Activated CD4-positive, alpha-beta T cell treated with anti-CD3 and anti-CD28 coated beads, Interleukin-2, amount 10 ng/mL, durations not matched to agents 7 days and 5 days (primary cell): ENCODE data around the gene LRFN2. TPM values are rescaled to one million over a fixed set of nuclear protein-coding genes. Genes with fewer than 3 reads are reported as not detected.

Experiments
- CTCF ChIA-PET: fragments of 350-600 bp; sonication (Branson Sonifier 250); formaldehyde crosslinking; loops from one replicate; lab custom pipeline; 2021; ENCODE audit warnings: antibody characterized with exemption; lab: Charles Lee
- POLR2A ChIA-PET: fragments of 350-600 bp; sonication (Branson Sonifier 250); formaldehyde crosslinking; loops from one replicate; lab custom pipeline; 2021; ENCODE audit warnings: antibody characterized with exemption; lab: Charles Lee
- DNase-seq: peaks from one replicate; pipeline ENCODE4 v3.0.0-alpha.2; 2020
- H3K27ac Mint-ChIP-seq: one replicate; pipeline ENCODE4 v1.8.0; 2021; ENCODE audit warnings: mild to moderate bottlenecking, moderate library complexity, mixed read lengths
- H3K27me3 Mint-ChIP-seq: one replicate; pipeline ENCODE4 v1.8.0; 2021; ENCODE audit warnings: mixed read lengths
- H3K36me3 Mint-ChIP-seq: one replicate; pipeline ENCODE4 v1.8.0; 2021; ENCODE audit warnings: low read depth, mixed read lengths
- H3K4me1 Mint-ChIP-seq: one replicate; pipeline ENCODE4 v1.8.0; 2021; ENCODE audit warnings: mixed read lengths
- H3K4me3 Mint-ChIP-seq: one replicate; pipeline ENCODE4 v1.8.0; 2021; ENCODE audit warnings: mild to moderate bottlenecking, moderate library complexity, mixed read lengths
- H3K9me3 Mint-ChIP-seq: one replicate; pipeline ENCODE4 v1.8.0; 2021; ENCODE audit warnings: mixed read lengths
- total RNA-seq, 2 experiments: library from RNA; stranded (reverse); gene quantifications; one replicate each; pipeline ENCODE4 v1.2.3, GENCODE V29; 2021

The LRFN2 gene
- total RNA-seq, 2 experiments from 2014 or later = 0.08 to 0.25 TPM

GRCh38 chr6:40376113-40376650, 211.0 kb downstream of the LRFN2 start:
- peaks cover 21% of the 10 kb centered on the region for H3K9me3 Mint-ChIP-seq
- ChIA-PET CTCF (no interaction called here), POLR2A (no interaction called here)
- DNase-seq = no peak
- H3K4me1 Mint-ChIP-seq = peaks cover 20% of the 10 kb centered on the region
- H3K27ac Mint-ChIP-seq = no peak overlapping the region
- H3K27me3 Mint-ChIP-seq = no peaks in the 10 kb centered on the region
- no peak overlapping the region for H3K4me3 Mint-ChIP-seq
- peaks cover 19% of the 10 kb centered on the region for H3K36me3 Mint-ChIP-seq

DNA sequence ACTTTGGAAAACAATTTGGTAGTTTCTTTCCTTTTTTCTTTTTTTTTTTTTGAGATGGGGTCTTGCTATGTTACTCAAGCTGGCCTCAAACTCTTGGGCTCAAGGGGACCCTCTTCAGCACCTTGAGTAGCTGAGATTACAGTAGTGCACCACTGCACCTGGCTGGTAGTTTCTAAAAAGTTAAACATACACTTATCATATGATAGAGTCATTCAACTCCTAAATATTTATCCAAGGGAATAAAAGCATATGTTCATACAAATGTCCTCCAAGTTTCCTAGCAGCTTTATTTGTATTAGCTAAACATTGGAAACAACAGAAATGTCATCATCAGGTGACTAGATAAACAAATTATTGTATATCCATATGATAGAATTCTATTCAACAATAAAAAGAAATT, 213.9 kb downstream of the LRFN2 start:
- peaks cover 45% of the 10 kb centered on the region for H3K4me1 Mint-ChIP-seq
- ChIA-PET POLR2A (no interaction called here), CTCF (interaction anchor here (1.0 to 1.6 kb wide), 3 partner anchors 10 to 29 kb away, joined by 3 to 4 read pairs (median 3); no protein-coding TSS in a partner anchor)
- H3K4me3 Mint-ChIP-seq = no peak overlapping the region
- peaks cover 35% of the 10 kb centered on the region for H3K9me3 Mint-ChIP-seq
- no peak overlapping the region for H3K27ac Mint-ChIP-seq
- H3K27me3 Mint-ChIP-seq = no peaks in the 10 kb centered on the region
- peaks cover 39% of the 10 kb centered on the region for H3K36me3 Mint-ChIP-seq
- DNase-seq = no peak

- Mint-ChIP-seq H3K27ac (peak overlapping the region; percentile 76), H3K4me3 (no peak overlapping the region)
- POLR2A ChIA-PET = no interaction called here
Measured at GRCh38 chr6:40371621-40372020, 215.5 kb downstream of the LRFN2 start.

DNA sequence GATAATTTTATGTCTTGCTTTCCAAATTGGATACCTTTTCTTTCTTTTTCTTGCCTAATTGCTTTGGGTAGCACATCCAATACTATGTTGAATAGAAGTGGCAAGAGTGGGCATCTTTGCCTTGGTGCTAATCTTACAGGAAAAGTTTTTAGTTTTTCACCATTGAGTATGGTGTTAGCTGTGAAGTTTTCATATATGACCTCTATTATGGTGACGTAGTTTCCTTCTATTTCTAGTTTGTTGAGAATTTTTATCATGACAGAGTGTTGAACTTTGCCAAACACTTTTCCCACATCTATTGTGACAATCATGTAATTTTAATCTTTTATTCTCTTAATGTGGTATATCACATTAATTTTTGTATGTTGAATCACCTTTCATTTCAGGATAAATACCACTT, 216.1 kb downstream of the LRFN2 start:
- Mint-ChIP-seq H3K27ac (no peak overlapping the region), H3K36me3 (peaks cover 47% of the 10 kb centered on the region)
- POLR2A ChIA-PET = no interaction called here

More at GRCh38 chr6:40371621-40372020, 215.5 kb downstream of the LRFN2 start:
- Mint-ChIP-seq H3K27me3 (no peaks in the 10 kb centered on the region), H3K4me1 (peaks cover 48% of the 10 kb centered on the region), H3K36me3 (peaks cover 47% of the 10 kb centered on the region), H3K9me3 (peaks cover 36% of the 10 kb centered on the region)
- no peak for DNase-seq
- CTCF ChIA-PET = interaction anchor here (1.1 to 1.4 kb wide), 2 partner anchors 9 to 55 kb away, joined by 3 read pairs; no protein-coding TSS in a partner anchor

DNA sequence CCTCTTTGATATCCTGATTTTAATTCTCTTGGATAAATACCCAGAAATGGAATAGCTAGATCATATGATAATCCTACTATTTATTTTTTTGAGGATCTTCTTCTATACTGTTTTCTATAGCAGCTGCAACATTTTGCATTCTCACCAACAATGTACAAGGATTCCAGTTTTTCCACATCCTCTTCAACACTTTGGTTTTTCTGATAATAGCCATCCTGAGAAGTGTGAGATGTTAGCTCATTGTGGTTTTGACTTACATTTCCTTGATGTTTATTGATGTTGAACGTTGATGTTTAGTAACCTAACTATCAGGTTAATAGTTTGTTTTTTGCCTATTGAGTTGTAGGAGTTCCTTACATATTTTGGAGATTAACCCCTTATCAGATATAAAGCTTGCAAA, 217.3 kb downstream of the LRFN2 start:
- Mint-ChIP-seq H3K4me1 (peaks cover 43% of the 10 kb centered on the region), H3K9me3 (peaks cover 39% of the 10 kb centered on the region), H3K27ac (peak overlapping the region; percentile 75), H3K36me3 (peaks cover 44% of the 10 kb centered on the region), H3K27me3 (peaks cover 5% of the 10 kb centered on the region), H3K4me3 (peak overlapping the region; percentile 23)
- ChIA-PET POLR2A (interaction anchor here (0.5 kb wide), 1 partner anchor 137 kb away, joined by 3 read pairs; no protein-coding TSS in a partner anchor), CTCF (interaction anchor here (1.2 to 1.6 kb wide), 2 partner anchors 9 to 12 kb away, joined by 3 read pairs; no protein-coding TSS in a partner anchor)
- DNase-seq = no peak

More for the DNA sequence above, 216.1 kb downstream of the LRFN2 start:
- H3K9me3 Mint-ChIP-seq = peaks cover 36% of the 10 kb centered on the region
- H3K27me3 Mint-ChIP-seq = peaks cover 3% of the 10 kb centered on the region
- DNase-seq = no peak
- CTCF ChIA-PET = interaction anchor here (1.1 kb wide), 1 partner anchor 10 kb away, joined by 3 read pairs; no protein-coding TSS in a partner anchor
- no peak overlapping the region for H3K4me3 Mint-ChIP-seq
- H3K4me1 Mint-ChIP-seq = peaks cover 43% of the 10 kb centered on the region

GRCh38 chr6:40369042-40369441, 218.1 kb downstream of the LRFN2 start:
- CTCF ChIA-PET = interaction anchor here (1.6 kb wide), 1 partner anchor 11 kb away, joined by 3 read pairs; no protein-coding TSS in a partner anchor
- POLR2A ChIA-PET = no interaction called here
- Mint-ChIP-seq H3K36me3 (peaks cover 44% of the 10 kb centered on the region), H3K4me3 (no peak overlapping the region), H3K4me1 (peaks cover 44% of the 10 kb centered on the region), H3K9me3 (peaks cover 39% of the 10 kb centered on the region), H3K27ac (peak overlapping the region; percentile 4), H3K27me3 (peaks cover 8% of the 10 kb centered on the region)
- DNase-seq = no peak

DNA sequence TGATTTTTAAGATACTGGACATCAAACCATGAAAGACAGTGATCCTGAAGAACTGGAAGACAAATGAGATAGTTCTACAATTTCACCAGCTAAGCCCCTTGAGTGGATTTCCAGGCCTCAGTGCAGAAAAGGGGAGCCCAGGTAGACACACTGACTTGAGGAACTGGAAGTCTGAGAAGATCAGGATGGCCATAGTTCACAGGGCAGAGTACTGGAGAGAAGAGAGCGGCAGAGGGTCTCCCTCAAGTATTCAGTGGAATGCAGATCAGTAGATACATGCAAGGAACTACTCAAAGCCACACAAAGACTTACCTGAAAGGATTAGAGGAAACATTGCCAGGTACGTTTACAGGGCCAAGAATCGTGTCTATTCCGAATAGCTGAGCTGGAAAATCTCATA, 224.3 kb downstream of the LRFN2 start:
- Mint-ChIP-seq H3K4me3 (no peak overlapping the region), H3K27me3 (peaks cover 34% of the 10 kb centered on the region), H3K36me3 (peaks cover 10% of the 10 kb centered on the region), H3K27ac (no peak overlapping the region), H3K9me3 (peaks cover 12% of the 10 kb centered on the region), H3K4me1 (peaks cover 2% of the 10 kb centered on the region)
- POLR2A ChIA-PET = no interaction called here
- no peak for DNase-seq
- CTCF ChIA-PET = no interaction called here

- H3K4me1 Mint-ChIP-seq = peaks cover 16% of the 10 kb centered on the region
- ChIA-PET POLR2A (no interaction called here), CTCF (no interaction called here)
- H3K27me3 Mint-ChIP-seq = peaks cover 28% of the 10 kb centered on the region
- H3K36me3 Mint-ChIP-seq = no peaks in the 10 kb centered on the region
- H3K9me3 Mint-ChIP-seq = peaks cover 2% of the 10 kb centered on the region
- no peak for DNase-seq
- H3K27ac Mint-ChIP-seq = no peak overlapping the region
- no peak overlapping the region for H3K4me3 Mint-ChIP-seq
Measured at GRCh38 chr6:40359808-40360207, 227.4 kb downstream of the LRFN2 start.

- DNase-seq = no peak
- Mint-ChIP-seq H3K36me3 (no peaks in the 10 kb centered on the region), H3K27me3 (peaks cover 23% of the 10 kb centered on the region), H3K27ac (no peak overlapping the region), H3K9me3 (peaks cover 2% of the 10 kb centered on the region), H3K4me1 (peaks cover 14% of the 10 kb centered on the region), H3K4me3 (no peak overlapping the region)
- CTCF ChIA-PET = interaction anchor here (1.1 kb wide), 1 partner anchor 11 kb away, joined by 3 read pairs; no protein-coding TSS in a partner anchor
- POLR2A ChIA-PET = no interaction called here
Measured at GRCh38 chr6:40358473-40359460, 228.4 kb downstream of the LRFN2 start.

- Mint-ChIP-seq H3K9me3 (peaks cover 2% of the 10 kb centered on the region), H3K27me3 (peaks cover 10% of the 10 kb centered on the region), H3K4me1 (peaks cover 14% of the 10 kb centered on the region), H3K27ac (no peak overlapping the region), H3K4me3 (no peak overlapping the region), H3K36me3 (no peaks in the 10 kb centered on the region)
- CTCF ChIA-PET = interaction anchor here (0.6 to 0.7 kb wide), 2 partner anchors 11 to 44 kb away, joined by 3 to 4 read pairs; no protein-coding TSS in a partner anchor
- no peak for DNase-seq
- POLR2A ChIA-PET = no interaction called here
Measured at GRCh38 chr6:40356242-40356910, 230.8 kb downstream of the LRFN2 start.

DNA sequence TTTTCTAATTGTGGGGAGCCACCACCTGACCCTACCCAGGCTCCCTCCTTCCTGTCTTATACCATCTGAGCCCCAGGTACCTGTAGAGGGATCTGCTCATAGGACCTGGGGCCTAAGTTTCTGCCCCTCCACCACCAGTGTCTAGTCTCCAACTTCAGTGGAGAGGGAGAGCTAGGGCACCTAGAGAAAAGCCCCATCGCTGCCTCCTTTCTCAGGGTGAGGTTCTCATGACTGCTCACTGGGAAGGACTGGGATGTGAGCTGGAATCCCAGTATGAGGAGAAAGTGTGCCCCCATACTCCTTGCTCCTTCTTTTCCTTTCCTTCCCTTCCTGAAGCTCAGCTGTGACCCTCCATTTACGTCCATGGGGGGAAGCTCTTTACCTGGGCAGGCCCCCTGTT, 231.6 kb downstream of the LRFN2 start:
- H3K4me3 Mint-ChIP-seq = no peak overlapping the region
- peaks cover 14% of the 10 kb centered on the region for H3K4me1 Mint-ChIP-seq
- ChIA-PET POLR2A (no interaction called here), CTCF (no interaction called here)
- no peak for DNase-seq
- peaks cover 2% of the 10 kb centered on the region for H3K9me3 Mint-ChIP-seq
- peaks cover 5% of the 10 kb centered on the region for H3K27me3 Mint-ChIP-seq
- no peaks in the 10 kb centered on the region for H3K36me3 Mint-ChIP-seq
- H3K27ac Mint-ChIP-seq = no peak overlapping the region

GRCh38 chr6:40355066-40355465, 232.1 kb downstream of the LRFN2 start:
- Mint-ChIP-seq H3K36me3 (no peaks in the 10 kb centered on the region), H3K4me3 (no peak overlapping the region), H3K9me3 (no peaks in the 10 kb centered on the region), H3K27ac (no peak overlapping the region), H3K4me1 (peaks cover 14% of the 10 kb centered on the region), H3K27me3 (peaks cover under 1% of the 10 kb centered on the region)
- no peak for DNase-seq
- ChIA-PET POLR2A (no interaction called here), CTCF (no interaction called here)
